Upper lobe of left lung (tissue), 4 donors: ENCODE results near the gene TAF1B.

Experiments
- EP300 ChIP-seq, 4 donors: sonication (generic); formaldehyde crosslinking; IDR thresholded peaks; one replicate each; pipeline ENCODE4 v1.5.1; 2017; ENCODE audit warnings: antibody characterized with exemption in 4 of 4, control low read depth in 2 of 4
- TF ChIP-seq, protein P1 (sequence below), 6 experiments: fragments of 450-650 bp in 4 of 6; fragments of 200-600 bp in 2 of 6; sonication (generic) in 2 of 6; IDR thresholded peaks; one replicate each; pipeline ENCODE4 v1.5.1; 2016 to 2019; ENCODE audit warnings: antibody characterized with exemption in 6 of 6

DNA sequence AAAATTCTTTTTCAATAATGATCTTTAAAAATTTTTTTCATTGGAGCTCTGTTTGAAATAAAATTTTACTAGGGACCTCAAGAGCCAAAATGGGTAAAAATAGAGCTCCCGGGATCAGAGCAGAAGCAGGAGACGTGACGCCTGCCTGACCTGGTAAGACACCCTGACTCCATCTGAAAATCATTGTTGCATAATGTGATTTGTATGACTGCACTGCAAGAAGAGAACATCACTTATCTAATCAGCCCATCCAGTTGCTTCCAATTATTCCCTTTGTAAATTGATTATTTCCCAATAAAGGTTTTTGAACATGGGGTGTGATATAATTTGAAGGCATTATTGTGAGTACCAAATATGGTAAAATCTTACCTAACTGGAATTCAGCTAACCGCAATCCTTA is 17.1 kb upstream of the TAF1B start:
- TF ChIP-seq, protein P1, sequence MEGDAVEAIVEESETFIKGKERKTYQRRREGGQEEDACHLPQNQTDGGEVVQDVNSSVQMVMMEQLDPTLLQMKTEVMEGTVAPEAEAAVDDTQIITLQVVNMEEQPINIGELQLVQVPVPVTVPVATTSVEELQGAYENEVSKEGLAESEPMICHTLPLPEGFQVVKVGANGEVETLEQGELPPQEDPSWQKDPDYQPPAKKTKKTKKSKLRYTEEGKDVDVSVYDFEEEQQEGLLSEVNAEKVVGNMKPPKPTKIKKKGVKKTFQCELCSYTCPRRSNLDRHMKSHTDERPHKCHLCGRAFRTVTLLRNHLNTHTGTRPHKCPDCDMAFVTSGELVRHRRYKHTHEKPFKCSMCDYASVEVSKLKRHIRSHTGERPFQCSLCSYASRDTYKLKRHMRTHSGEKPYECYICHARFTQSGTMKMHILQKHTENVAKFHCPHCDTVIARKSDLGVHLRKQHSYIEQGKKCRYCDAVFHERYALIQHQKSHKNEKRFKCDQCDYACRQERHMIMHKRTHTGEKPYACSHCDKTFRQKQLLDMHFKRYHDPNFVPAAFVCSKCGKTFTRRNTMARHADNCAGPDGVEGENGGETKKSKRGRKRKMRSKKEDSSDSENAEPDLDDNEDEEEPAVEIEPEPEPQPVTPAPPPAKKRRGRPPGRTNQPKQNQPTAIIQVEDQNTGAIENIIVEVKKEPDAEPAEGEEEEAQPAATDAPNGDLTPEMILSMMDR (IDR thresholded peaks at IDR 0.05), result no peak
- TF ChIP-seq EP300 (IDR thresholded peaks at IDR 0.05), result no peak
